ENCODE data around the gene WDR86. TPM values are rescaled to one million over a fixed set of nuclear protein-coding genes. Genes with fewer than 3 reads are reported as not detected.

Gene WDR86
- total RNA-seq, 1 experiment from 2014 or later: 8.1 TPM

- Histone ChIP-seq H3K23ac (ENCODE audit: insufficient read length, low read depth, low read length) (no peak overlapping the region), H3K23me2 (ENCODE audit: insufficient read length, low read depth, low read length, poor library complexity, severe bottlenecking) (peaks cover 11% of the 10 kb centered on the region), H3K4ac (ENCODE audit: low read depth, low read length) (no peak overlapping the region), H3K18ac (ENCODE audit: insufficient read length, low read depth, low read length) (no peak overlapping the region), H3T11ph (ENCODE audit: low read length) (no peak overlapping the region), H4K8ac (replicated peaks; ENCODE audit: insufficient read length, low read depth, low read length) (no peak overlapping the region), H2BK5ac (ENCODE audit: insufficient read length, low read length) (no peak overlapping the region), H3K56ac (ENCODE audit: insufficient read length, low read depth, low read length) (no peak overlapping the region), H2BK12ac (ENCODE audit: insufficient read length, low read depth, low read length) (no peak overlapping the region), H3K9ac (ENCODE audit: extremely low read depth, insufficient read length, low read length) (no peak overlapping the region), H2BK120ac (ENCODE audit: low read depth, low read length, poor library complexity, severe bottlenecking) (no peak overlapping the region), H3K9me3 (ENCODE audit: control insufficient read depth, low read depth, low read length) (no peaks in the 10 kb centered on the region), H3K4me2 (ENCODE audit: insufficient read depth, insufficient read length, low read length) (no peak overlapping the region), H2BK20ac (ENCODE audit: low read depth, low read length, poor library complexity, severe bottlenecking) (no peak overlapping the region), H2AFZ (ENCODE audit: low read length) (no peak overlapping the region), H4K91ac (ENCODE audit: insufficient read length, low read depth, low read length) (no peak overlapping the region), H3K27ac (ENCODE audit: insufficient read length, low read depth, low read length) (no peak overlapping the region), H4K5ac (ENCODE audit: insufficient read length, low read depth, low read length) (no peak overlapping the region), H3K79me1 (ENCODE audit: insufficient read depth, low read depth, low read length, poor library complexity, severe bottlenecking) (no peaks in the 10 kb centered on the region), H3K79me2 (ENCODE audit: insufficient read depth, low read length) (no peaks in the 10 kb centered on the region), H4K20me1 (ENCODE audit: control insufficient read depth, insufficient read depth, insufficient read length) (no peaks in the 10 kb centered on the region), H2BK15ac (ENCODE audit: low read depth, low read length) (no peak overlapping the region), H2AK5ac (ENCODE audit: insufficient read length, low read length) (no peak overlapping the region), H3K27me3 (ENCODE audit: insufficient read depth, low read length) (no peaks in the 10 kb centered on the region), H3K4me1 (ENCODE audit: insufficient read depth, low read length) (no peaks in the 10 kb centered on the region), H3K14ac (ENCODE audit: insufficient read depth, low read length) (no peak overlapping the region)
- no peak overlapping the region for H3K4me3 Mint-ChIP-seq
- peaks cover 0 to 5% (median 0%) of the 10 kb centered on the region in 3 experiments; a peak in 2 of 7 replicates for H3K36me3 Mint-ChIP-seq (ENCODE audit: insufficient read depth in 1 of 3, low read depth in 3 of 3)
- no peak for TF ChIP-seq CTCF (conservative IDR thresholded peaks at IDR 0.05)
- peaks cover 3% of the 10 kb centered on the region for H3K27me3 Mint-ChIP-seq (ENCODE audit: low read depth)
- H3K27ac Mint-ChIP-seq: peak overlapping the region in 1 of 3 experiments; percentile 55; a peak in 1 of 7 replicates
- peaks cover 14 to 17% of the 10 kb centered on the region in 2 experiments for H3K4me1 Mint-ChIP-seq
- peaks cover 0 to 3% of the 10 kb centered on the region in 2 experiments; a peak in 2 of 5 replicates for H3K9me3 Mint-ChIP-seq
- no peak for DNase-seq
- no CpG with 5 or more reads among the region's 15 CpGs for WGBS (ENCODE audit: extremely low coverage, insufficient read length, low lambda C conversion rate)
Measured at GRCh38 chr7:151435971-151436370, 26.1 kb upstream of the WDR86 start.
